Measurements from ENCODE around the gene TREH.
"Not testable (repeated sequence)": the region's sequence is repeated elsewhere in the genome, so short reads cannot be mapped to it uniquely, and the experiment has no call there.

The TREH gene

DNA sequence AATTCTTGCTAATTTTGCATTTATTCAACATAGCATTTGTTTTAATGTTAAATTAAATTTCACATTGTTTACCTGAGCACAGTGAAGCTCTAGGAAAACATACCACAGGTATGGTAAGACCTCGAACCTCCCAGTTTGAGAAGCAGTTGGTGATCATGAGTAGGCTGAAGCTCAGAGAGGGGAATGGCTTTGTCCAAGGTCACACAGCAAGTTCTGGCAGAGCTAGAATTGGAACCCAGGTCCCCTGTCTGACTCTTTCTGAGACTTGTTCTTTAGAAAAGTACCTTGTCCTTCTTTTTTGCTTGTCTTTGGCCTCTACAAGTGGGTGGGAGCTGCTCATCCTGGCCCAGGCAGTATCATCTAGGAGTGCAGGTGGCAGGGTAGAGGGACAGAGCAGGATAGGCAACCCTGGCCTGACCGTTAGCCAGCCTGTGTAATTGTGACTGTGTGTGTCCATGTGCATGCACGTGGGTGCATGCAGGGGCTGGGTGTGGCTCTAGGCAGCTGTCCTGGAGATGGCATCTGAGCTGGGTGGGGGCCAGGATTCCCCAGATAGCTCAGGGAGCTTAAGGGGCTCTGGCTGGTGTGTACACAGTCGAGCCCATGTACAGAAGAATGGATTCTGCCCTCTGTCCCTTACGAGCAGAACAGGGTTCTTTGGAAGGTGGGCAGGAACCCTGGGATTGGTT, 50.4 kb downstream of the TREH start:
- ATAC-seq (no peak), DNase-seq (no peak)

- DNase-seq (no peak), ATAC-seq (no peak)
Observed at GRCh38 chr11:118628432-118628831, 51.0 kb downstream of the TREH start.

- ATAC-seq (no peak), DNase-seq (no peak)
Observed at GRCh38 chr11:118628031-118628430, 51.4 kb downstream of the TREH start.

DNA sequence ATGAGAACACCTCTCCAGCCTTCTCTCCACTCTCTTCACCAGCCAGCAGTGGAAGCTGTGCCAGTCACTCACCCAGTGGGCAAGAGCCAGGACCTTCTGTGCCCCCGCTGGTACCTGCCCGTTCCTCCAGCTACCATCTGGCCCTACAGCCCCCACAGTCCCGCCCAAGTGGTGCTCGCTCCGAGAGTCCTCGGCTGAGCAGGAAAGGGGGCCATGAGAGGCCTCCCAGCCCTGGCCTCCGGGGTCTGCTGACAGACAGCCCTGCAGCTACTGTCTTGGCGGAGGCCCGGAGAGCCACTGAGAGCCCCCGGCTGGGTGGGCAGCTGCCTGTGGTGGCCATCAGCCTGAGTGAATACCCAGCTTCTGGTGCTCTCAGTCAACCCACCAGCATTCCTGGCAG, 51.9 kb downstream of the TREH start:
- ATAC-seq (no peak), DNase-seq (no peak)

DNA sequence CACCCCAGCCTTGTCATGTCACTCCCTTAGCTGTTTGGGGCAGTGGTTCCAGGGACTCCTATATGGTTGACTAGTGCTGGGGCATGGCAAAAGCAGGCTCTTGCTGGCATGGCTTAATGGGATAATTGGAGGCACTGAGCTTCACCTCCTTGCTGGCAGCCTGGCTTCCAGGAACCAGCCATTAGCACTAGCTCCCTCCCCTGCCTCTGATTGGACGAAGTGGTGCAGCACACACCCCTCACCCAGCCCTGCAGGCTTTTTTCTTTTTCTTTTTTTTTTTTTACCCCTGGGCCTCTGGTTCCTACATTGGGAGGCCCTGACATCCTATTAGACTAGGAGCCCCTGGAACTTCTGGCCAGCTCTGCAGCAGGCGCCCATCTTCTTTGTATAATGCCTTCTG, 53.5 kb downstream of the TREH start:
- ATAC-seq = no peak

DNA sequence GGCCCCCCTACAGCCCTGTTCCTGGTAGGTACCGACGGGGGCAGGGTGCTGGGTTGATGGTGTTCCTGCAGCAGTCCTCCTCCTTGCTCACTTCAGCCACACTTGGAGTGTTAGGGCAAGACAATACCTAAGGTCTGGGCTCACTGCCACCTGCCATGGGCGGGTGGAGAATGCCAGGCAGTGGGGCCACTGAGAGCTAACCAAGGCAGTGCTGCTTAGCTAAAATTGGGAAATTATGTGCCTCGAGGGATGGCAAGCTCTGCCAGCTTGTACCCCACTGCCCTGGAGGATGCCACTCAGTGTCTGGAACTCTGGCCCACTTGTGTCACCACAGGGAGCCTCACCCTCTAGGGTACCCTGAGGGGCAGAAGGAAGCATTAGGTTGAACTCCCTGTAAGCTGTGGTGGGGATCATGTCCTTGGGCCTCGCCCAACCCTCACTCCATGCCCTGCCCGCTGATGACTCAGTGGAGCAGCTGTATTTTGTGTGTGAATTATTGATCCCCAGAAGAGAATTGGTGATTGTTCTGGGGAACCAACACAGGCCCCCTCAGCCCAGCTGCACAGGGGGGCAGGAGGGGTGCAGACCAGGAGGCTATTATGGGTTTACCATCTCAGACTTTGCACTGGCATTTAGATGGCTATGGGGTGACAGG, 54.3 kb downstream of the TREH start:
- ATAC-seq (no peak), DNase-seq (no peak)

More for the DNA sequence above, 53.5 kb downstream of the TREH start:
- DNase-seq = no peak

DNA sequence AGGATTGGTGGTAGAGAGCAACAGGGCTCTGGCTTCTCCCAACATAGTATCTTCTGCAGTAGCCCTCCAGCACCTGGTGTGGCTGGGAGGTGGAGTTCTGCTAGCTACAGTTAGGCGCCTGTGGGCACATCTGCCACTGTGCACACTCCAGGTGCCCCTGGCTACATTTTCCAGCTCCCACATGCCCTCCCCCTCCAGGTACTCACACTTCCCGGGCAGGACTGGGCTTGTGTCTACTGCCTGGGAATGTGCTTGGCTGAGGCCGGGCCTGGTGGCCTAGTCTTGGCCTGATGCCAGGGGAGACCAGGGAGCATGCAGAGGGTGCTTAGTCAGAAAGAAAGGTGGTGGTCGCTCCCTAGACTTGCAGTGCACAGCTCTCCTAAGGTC, 56.2 kb downstream of the TREH start:
- ATAC-seq (no peak), DNase-seq (no peak)

- ATAC-seq (no peak), DNase-seq (no peak)
Observed at GRCh38 chr11:118622376-118623268, 56.8 kb downstream of the TREH start.

- no peak for DNase-seq
Observed at GRCh38 chr11:118621784-118622375, 57.6 kb downstream of the TREH start.

GRCh38 chr11:118621071-118621783, 58.2 kb downstream of the TREH start:
- ATAC-seq (peak; percentile 59), DNase-seq (peak; percentile 59)

More at GRCh38 chr11:118621784-118622375, 57.6 kb downstream of the TREH start:
- no peak for ATAC-seq

GRCh38 chr11:118620529-118621070, 58.9 kb downstream of the TREH start:
- no peak for DNase-seq

DNA sequence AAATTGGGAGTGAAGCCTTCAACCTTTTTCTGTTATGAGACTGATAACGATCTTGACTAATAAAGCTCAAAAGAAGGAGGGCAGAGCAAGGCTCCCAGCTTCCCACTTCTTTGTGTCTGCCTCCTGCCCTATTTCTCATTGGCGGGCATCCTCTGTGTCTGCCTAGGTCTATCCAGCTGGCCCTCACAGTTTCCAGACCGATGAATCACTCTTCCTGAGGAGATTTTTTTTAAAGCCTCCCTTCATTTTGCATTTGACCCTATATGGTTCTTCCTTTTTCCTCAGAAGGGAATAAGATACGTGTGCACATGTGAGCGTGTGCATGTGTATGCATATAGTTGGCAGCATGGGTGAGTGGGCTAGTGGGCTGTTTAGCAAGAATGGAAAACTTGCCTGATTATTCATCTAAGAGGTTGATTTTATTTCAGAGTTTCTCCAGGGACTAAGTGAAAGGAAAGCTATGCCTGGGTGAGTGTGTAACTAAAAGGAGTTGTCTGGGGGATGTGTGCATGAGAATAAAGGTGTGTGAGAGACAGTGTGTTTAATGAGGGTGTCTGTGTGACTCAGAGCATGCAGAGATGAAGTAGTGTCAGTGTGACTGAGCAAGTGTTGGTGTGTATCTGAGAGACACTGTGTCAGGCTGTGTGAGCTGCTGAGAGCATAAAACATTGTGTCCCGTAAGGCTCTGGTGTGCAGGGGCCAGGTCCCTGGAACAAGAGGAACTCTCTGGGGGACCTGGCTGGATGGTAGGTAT, 59.8 kb downstream of the TREH start:
- DNase-seq = no peak
- ATAC-seq = no peak

More at GRCh38 chr11:118620529-118621070, 58.9 kb downstream of the TREH start:
- no peak for ATAC-seq

- DNase-seq (no peak), ATAC-seq (no peak)
Observed at GRCh38 chr11:118618991-118619375, 60.5 kb downstream of the TREH start.

DNA sequence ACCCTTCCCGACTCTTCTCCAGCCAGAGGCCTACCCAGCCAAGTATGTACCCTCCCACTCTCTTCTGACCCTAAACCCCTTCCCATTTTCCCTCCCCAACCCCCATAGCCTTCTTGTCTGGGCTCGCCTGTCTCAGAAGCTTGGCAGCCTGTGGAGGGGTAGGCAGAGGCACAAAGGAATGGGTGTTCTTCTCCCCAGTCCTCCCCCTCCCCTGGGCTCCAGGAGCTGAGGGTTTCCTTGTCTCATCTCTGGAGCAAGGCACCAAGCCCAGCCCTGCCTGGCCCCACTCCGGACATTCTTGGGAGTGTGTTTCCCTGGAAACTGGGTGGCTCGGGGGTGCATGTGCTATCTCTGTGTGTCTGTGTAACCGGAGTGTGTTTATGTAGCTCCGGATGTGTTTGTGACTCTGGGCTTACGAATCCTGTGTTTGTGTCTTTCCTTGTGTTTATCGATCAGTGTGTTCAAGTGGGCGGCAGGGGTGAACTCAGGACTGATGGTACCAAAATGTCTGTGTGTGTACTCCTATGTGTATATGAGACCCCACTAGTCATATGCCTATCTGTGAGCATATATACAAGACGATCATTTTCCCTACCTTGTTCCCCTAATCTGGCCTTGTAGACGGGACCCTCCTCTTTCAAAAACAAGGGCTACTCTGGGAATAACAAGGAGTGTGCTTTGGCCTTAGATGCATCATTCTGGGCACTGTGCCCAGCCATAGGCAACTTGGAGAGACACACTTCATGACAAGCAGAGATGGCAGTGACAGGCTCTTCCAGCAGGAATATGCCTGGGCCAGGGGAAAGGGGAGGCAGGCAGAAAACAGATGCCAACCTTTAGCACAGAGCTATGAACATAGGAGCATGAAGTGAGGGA, 61.1 kb downstream of the TREH start:
- ATAC-seq (no peak), DNase-seq (no peak)

DNA sequence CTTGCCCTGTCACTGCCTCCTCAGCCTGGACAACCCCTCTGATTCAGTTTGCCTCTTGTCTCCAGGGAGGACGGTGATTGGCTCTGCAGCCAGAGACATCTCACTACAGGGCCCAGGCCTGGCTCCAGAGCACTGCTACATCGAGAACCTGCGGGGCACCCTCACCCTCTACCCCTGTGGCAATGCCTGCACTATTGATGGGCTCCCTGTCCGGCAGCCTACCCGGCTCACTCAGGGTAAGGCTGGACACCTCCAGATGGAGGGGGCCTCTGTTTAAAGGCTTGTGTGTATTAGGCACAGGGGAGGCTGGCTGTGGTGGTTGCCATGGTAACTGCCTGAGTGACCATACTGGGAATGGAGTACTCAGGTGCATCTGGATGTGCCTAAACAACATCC, 63.5 kb downstream of the TREH start:
- ATAC-seq (no peak), DNase-seq (no peak)

DNA sequence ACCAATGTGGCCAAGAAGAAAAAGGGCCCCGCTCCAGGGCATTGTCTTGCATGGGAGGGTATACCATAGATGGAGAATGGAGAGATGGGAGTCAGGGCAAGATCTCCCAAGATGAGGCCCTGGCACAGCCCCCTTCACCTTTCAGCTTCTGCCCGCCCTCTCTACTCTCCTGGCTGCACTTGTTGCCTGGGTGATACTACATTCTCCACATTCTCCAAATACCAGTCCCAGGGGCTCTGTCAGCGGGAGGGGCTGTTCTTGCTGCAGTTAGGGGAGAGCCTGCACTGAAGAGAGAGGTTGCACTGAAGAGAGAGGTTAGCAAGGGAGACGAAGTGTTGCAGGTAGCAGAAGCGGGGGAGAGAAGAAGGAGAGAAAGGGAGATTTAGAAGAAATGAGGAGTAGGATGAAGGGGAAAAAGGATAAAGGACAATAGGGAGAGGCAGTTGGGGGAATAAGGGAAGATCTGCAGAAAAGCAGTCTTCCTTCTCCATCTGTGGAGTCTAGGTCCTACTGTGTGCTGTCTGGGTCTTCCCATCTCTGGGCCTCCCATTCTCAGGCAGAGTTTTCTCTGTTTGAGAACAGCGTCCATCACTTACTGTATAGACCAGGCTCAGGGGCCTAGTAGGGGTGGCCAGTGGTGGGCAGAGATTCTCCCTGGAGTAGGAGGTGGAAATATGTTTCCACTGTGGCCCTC, 64.0 kb downstream of the TREH start:
- no peak for DNase-seq
- ATAC-seq = no peak

GRCh38 chr11:118614511-118614910, 64.9 kb downstream of the TREH start:
- no peak for ATAC-seq
- DNase-seq = no peak

DNA sequence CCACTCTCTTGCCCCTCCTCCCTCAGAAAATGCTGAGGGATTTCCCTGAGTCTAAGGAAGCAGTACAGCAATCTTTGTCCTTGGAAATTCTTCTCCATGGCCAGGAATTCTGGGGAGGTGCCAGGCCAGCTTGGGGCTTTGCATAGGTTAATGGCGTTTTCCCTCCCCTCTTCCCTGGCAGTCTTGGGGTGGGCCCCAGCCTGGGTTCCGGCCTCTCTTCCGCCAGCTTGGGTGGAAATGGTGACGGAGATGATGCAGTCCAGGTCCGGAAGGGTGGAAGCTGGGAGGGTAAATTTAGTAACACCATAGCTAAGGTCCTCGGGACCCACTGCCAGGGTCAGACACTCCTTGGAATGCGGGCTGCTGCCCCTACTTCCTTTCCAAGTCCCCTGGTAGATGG, 67.1 kb downstream of the TREH start:
- DNase-seq (no peak), ATAC-seq (no peak)

DNA sequence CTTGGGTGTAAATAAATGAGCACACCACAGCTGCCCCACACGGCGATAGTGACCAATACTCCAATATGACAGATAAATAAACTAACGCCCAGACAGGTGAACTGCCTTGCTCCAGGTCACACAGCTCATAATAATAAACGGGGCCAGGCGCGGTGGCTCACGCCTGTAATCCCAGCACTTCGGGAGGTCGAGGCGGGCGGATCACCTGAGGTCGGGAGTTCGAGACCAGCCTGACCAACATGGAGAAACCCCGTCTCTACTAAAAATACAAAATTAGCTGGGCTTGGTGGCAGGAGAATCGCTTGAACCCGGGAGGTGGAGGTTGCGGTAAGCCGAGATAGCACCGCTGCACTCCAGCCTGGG, 68.0 kb downstream of the TREH start:
- DNase-seq, ATAC-seq: not testable (repeated sequence)

All from stimulated activated naive CD8-positive, alpha-beta T cell treated with anti-CD3 and anti-CD28 coated beads, Interleukin-15, Interleukin-2, amounts not matched to agents 100 U/mL and 50 U/mL, for 24 hours (primary cell).